Activated effector memory CD4-positive, alpha-beta T cell treated with anti-CD3 and anti-CD28 coated beads, Interleukin-2, amount 50 U/mL, for 16 hours (primary cell): ENCODE measurements around the gene VPS13D.

Experiments used
- DNase-seq: peaks from one replicate; pipeline ENCODE4 v3.0.0-alpha.2; 2020

VPS13D gene

DNA sequence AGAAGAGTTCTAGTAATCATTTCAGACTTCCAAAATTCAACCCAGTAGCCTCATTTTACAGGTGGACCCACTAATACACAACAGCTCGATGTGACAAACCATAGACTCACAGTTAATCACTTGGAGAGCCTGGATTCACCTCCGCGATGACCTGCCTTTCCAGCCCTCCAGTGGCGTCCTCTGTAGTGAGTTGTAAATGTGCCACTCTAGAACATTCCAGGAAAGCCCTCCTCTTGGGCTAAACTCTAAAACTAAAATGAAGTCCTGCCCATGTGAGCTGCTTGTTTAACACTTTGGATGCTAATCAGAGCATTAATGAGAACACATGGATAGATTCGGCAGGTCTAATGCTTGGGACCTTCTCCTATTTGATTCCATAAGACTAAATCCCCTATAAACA is 247.5 kb downstream of the VPS13D start:
- DNase-seq: no peak

DNA sequence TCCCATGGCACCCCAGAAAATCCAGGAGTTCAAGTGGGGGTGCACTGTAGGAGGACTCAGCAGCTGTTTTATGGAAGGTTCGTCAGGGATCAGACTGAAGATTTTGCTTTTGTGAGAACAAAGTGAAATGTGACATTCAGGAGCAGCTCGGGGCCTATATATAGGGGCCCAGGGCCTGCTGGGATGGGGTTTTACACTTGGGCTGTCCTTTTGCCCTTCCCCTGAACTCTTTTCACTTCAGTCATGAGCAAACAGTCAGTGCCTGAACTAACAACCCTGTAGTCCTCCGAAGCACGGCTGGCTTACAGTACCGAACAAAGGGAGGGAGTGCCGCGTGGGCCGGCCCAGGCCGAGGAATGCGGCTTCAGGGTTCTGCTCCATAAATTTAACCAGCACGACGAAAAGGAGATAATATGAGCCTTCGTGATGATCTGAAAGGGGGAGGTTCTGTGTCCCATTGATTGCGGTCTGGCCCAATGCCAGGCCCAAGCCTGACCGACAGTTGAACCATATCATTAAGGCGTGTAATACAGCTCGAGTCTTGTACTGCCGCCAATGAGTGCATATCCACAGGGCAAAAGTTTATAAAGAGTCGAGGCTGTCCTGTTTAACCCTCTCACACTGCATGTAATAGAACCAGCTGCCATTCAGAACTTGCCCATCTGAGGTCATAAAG is 248.2 kb downstream of the VPS13D start:
- DNase-seq: no peak

DNA sequence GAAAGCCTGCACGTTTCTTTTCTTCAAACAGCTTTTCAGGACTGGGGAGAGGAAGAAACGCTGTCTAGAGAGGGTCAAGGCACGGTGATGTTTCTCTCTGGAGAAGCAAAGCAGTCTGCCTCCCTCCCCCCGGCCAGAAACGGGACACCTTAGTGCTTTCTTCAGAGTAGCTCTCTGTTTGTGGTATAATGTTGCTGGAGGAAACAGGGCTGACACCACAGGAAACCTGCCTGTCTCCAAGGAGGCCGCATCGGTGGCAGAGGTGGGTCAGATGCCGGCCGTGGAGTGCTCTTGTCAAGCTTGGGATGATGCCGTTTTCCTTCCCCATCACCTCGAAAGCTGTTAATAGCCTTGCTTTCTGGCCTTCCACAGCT is 248.8 kb downstream of the VPS13D start:
- peak; percentile 68 for DNase-seq

DNA sequence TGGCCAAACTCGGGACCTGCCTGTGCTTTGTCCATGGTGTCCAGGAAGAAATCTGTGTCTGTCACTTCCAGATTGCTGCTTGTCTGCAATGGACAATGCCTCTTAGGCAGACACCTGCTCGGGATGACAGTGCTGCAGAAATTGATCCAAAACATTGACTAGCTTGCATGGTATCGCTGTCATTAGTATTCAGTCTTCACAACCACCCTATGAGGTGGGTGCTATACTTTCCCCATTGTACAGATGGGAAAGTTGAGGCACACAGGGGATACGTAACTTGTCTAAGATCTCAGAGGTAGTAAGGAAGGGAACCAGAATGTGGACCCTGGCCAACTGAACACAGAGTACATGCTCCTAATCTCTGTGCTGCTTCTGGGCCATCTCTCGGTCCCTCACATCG is 249.5 kb downstream of the VPS13D start:
- no peak for DNase-seq

DNA sequence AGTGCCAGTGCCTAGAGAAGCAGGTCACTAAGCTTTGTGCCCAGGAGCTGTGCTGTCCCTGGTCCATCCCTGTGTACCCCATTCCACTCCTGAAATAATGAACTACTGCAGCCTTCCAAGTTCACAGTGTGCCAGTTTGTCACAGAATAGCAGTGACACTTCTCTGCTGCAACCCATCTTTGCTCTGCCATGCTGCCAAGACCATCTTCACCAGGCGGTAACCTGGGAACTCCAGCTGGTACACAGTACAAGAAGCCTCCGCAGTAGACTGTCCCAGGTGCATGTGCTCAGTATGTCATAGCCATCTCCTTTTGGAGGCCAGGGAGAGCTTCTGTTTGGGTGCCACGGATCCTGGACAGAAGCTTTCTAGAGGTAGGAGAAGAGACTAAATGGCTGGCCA is 250.2 kb downstream of the VPS13D start:
- DNase-seq: no peak

DNA sequence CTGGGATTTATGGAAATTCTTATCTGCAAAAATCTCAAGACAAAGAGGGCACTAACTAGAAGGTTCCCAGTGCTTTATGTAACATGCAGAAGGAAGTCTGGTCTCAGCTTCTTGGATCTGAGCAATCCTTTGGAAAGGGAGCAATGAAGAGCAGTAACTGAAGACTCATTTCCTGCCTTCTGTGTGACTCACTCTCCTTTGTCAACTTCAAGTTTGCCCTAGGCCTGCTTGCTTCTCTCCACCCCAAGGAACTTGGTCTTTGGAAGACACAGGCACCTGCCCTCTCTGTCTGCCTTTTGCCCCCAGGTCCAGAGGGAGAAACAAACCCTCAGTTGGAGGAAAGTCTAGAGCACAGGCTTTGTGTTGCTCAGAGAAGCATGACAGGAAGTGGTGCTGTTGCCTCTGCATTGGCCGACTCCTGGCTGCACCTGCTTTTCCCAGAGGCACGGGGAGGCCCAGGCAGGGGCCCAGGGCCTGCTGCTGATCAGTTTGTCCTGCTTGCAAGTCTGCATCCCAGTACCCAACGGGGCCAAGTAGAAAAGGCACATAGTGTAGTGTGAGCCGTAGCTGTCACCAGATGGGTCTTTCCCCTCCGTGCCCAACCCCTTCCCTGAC is 251.0 kb downstream of the VPS13D start:
- peak; percentile 64 for DNase-seq

DNA sequence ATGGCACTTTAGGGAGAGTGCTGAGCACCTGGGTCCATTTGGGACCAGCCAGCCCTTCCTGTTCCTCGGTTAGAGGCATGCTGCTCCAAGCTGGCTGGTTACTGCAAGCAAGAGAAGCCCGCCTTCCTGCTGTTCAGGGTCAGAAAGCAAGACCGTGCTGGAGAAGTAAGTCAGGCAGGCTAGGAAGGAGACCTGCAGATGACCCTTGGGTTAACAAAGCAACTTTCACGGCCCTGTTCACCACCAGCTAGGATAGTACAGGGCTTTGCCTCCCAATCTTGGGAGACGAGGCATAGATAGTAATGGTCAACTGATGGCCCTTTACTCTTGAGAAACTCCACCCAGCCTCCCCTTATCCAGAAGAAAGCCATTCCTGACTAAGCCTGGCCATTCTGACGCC is 252.1 kb downstream of the VPS13D start:
- DNase-seq: no peak

DNA sequence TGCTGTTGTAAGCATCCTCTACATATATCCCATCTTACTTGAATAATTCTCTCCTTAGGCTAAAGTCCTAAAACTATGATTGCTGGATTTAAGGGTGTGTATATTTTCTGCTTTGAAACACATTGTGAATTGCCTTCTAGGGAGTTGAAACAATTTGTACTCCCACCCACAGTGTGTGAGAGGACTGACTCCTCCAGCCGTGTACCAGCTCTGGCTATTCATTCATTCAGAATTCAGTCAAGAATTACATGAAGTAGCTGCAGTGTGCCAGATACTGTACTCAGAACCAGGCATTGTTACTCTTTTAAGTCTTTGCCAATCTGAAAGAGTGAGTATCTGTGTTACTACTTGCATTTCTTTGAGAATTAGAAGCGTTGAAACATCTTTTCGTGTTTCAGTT is 253.2 kb downstream of the VPS13D start:
- DNase-seq: no peak

DNA sequence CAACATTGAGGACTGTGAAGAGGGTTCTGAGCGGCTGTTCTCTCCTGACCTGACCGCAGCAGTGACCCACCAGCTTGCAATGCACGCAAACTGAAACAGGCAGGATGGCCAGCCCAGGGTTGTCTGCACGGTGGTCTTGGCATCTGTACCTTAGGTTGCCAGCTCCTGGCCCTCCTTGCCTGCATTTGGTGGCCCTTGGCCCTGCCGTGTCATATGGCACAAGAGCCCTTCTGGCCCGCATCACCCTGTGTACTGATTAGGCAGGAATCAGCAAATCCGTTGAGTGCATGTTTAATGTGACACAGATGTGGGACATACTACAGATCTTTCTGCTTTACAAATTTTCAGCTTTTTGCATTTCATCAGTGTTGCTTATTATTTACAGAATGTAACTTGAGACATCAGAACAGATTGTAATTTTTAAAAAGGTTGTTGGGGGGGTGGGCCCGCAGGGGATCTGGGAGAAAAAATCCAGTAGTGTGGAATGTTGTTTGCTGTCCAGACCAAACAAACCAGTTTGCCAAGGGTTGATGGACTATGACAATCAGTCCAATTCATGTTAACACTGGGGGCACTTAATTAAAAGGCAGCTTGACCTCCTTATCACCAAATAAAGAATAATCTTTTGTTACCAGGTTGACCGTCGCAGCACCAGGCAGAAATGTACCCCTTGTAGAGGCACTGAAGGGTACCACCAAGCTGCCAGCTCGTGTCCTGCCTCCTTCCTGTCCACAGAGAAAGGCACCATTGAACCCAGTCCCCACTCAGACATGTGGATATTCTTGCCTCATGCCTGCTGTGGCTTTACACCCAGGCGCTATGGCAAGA is 255.6 kb downstream of the VPS13D start:
- no peak for DNase-seq

DNA sequence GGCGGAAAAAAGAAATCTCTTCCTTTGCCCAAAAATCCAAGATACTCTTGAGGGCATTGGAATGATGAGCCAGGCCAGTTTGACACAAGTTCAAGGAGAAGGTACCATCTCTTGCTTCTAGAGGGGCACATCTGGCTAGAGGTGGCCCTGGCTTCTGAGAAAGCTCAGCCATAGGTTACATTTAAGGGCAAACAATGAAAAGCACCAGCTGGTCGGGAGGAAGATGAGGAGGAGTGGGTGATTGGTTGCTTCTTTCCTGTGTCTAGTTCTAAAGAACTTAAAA is 256.2 kb downstream of the VPS13D start:
- no peak for DNase-seq

DNA sequence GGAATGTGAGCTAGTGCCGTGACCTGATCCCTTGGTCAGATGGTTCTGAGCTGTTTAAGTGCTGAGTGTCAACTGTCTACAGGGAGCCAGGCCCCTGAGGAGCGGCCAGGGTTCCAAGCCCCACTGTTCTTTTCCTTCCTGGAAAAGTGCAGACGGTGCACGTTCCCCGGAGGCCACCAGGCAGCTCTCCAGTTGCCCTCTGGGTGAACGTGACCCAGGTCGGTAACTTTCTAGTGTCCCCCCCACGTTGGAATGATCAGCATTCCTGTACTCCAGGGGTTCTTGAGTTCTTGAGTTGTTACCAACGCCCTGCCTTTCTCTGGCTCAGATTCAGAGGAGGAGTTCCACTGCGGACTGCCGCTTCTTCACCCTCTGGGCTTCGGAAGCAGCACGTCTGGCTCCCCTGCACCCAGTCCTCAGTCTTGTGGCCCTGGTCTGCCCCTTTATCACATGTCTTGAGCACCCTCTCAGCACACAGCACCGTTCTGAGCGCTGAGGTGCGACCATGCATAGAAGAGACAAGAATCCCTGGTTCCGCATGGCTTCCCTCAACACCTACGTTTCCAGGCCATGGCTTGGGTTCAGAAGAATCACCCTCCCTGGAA is 256.7 kb downstream of the VPS13D start:
- no peak for DNase-seq

DNA sequence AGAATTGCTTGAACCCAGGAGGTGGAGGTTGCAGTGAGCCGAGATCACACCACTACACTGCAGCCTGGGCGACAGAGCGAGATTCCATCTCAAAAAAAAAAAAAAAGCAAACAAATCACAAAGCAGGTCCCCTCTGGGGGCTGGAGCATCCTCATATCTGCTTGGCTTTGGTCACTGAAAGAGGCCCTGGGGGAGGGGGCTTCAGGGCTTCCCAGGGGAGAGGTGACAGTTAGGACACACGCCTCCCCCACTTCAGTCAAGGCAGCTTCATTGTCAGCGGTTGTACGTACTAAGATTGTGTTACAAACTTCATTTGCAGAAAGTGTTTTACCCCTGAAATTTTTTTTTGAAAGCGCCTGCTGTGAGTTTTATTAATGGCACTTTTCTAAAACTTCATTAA is 257.7 kb downstream of the VPS13D start:
- DNase-seq: no peak

DNA sequence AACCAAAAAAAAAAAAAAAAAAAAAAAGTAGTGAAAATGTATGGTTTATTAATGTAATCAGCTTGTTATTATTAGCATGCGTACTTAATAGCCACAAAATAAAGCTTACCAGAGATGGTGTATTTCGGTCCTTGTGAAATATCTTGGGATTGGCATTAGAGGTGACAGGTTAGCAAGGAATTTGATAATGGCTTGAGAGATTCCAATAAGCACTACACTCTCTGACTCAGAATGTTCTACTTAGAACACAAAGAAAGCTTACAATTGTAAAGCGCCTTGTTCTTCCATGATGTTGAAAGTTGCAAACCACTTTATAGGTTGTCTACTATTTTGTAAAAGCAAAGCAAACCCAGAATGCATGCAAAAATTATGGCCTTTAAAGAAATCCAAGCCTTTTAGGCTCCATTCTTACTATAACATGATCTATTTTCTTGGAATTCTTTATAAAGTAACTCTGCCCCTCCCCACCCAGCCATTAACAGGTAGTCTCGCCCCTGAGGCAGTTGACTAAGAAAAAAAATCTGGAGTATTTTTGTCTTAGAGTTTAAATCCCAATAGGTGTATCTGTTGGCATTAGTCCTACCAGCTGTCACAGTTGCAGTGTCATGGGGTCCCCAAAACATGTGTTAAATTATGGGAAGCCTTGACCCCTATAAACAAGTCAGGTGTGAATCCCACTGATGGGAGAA is 259.0 kb downstream of the VPS13D start:
- no peak for DNase-seq

DNA sequence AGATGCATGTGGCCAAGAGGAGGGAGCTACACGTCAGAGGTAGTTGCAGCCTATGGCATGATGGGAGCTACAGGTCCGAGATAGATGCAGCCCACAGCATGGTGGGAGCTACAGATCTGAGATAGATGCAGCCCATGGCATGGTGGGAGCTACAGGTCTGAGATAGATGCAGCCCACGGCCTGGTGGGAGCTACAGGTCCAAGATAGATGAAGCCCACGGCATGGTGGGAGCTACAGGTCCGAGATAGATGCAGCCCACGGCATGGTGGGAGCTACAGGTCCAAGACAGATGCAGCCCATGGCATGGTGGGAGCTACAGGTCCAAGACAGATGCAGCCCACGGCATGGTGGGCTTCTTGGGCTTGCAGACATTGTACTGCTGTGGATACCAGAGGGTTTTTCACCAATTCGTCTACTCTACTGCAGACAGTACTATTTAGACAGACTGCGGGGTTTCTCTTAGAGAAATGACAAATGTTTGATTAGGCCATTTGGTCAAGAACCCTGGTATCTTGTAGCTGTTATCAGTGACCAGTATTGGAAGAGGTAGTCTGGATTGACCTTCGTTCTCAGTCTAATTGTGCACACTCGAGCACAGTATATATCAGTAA is 260.8 kb downstream of the VPS13D start:
- DNase-seq: no peak

DNA sequence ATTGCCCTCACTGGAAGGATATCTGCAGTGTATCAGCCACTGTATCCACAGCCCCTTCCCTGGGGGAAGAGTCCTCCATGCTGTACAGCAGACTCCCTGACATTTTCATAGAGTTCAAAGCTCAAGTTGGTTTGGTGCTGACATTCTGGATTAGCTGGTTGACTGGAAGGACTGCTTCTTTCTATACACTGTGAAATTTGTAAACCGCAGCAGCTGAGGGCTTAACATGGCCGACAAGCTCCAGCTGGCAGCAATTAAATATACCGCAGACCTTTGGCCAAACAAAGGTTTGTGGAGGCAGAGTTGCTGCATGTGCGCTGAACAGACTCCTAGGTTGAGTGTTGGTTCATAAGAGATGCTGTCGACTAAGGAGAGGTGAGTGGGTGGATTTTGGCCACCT is 261.8 kb downstream of the VPS13D start:
- DNase-seq: no peak

DNA sequence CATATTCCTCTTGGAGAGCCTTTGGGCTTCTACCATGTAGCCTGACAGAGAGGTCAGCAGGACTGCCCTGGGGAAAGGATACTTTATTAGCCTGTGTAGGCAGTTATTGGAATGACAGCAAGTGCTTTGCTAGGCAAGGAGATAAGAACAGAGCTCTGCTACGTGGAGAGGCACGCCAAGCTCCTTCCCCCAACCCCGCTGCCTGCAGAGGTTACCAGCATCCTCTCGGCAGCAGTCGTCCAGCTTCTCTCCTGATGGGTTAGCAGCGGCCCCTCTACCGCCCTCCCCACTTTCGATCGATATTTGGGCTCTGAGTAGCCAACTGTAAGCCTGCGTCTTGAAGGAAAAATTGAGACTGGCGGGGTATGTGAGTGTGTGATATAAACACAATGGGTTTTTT is 265.9 kb downstream of the VPS13D start:
- DNase-seq: no peak

DNA sequence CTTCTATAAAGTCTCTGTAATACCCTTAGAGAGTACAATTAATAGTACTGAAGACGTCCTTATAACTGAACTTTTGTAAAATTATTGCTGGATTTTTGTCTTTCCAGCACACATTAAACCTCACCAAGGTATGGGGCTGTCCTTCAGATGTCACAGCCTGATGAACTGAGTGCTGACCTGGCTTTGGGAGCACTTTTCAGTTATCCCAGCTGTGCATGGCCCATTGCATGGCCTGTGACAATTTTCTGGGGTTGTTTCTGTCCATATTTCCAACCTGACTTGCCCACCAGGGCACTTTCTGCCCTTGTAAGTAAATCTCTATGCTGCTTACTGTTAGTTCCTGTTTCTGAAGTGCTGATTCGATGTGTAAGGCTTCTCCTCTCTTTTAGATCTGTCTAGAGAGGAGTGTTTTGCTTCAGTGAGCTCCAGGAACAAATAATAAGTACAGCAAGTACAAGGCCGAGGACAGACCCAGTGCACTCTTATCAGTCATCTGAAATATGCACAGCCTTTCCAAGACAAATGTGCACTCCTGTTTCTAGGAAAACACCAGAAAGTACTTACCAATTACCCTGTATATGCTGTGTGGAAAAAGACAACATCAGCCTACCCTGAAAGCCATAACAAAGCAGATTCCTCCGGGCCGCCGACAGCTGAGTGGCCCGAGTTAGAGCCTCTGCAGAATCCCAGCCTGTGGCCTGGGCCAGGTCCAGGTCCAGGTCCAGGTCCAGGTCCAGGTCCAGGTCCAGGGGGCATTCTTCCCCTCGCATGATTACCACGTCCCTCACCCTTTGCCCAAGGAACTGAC is 266.5 kb downstream of the VPS13D start:
- DNase-seq: no peak

DNA sequence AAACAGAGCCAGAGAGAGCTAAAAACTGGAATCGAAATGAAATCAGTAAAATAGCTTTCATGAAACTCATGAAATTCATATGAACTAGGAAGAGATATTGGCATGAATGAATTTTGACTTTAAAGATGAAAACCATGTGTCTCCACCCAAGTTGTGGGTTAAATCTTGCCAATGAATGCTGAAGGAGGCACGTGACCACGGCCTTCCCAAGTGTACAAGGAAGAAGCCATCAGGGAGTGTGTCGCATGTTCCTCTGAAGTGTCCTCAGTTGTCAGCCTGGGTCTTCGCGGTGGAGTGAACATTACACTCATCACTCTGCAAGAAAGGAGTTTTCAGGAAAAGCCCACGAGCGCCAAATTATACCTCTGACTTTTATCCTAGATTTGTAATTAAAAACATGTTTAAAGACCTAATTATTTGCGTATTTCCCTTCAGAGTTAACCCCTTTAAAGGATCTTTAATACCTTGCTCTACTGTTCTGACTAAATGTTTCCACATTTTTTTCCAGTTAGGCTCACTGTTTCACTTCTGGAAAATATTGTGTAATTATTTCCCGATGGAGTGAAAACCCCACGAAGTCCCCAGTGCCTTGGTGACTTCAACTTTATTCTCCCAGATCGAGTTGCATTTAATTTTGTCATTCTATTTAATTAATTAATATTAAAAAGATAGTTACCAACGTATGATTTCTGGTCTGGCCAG is 269.9 kb downstream of the VPS13D start:
- no peak for DNase-seq

DNA sequence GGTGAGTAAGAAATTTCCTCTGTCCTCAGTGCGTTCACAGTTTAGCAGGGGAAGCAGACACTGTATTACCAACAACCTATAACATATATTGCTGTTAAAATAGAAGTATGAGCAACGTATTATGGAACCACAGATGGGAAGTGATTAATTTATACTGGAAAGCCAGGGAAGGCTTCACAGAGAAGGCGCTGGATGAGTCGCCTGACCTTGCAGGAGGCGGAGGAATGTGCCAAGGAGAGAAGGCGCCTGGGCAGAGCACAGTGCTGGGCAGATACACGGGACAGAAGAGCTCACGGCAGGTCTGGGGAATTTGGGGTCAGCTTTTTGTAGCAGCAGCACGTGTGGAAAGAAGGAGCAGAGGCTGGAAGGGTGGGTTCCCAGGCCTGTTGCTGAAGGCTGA is 271.8 kb downstream of the VPS13D start:
- no peak for DNase-seq

DNA sequence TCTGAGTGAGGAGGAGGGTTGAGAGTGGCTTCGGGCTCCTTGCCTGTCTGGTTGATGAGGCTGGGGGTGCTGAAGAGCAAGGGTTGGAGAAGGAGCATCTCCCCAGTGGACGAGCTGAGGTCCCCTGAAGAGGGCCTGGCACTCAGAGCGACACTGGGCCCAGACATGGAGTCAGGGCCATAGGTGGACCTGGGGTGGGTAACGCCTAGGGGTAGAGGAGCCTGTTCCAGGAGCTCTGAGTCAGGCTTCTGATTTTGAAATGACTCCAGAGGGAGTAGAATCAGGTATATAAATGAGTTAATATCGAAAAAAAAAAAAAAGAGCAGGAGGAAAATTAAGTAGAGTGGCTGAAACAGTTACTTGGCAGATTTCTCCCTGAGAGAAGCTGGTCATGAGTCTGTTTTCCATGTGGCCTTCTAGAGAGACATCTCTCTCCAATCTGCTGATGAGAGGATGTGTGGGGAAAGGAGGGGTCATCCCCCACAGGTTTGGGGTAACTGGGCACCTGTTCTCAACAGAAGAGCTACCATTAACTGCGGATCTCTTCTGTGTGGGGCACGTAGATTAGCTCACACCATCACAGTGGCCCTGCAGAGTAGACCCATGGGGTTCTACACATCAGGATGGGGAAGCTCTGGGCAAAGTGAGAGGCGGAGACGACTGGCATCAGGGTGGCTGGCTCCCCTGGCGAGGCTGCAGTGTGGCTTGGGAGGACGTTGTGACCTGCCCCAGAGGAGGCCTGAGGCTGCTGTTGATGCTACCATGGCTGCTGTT is 272.7 kb downstream of the VPS13D start:
- no peak for DNase-seq

DNA sequence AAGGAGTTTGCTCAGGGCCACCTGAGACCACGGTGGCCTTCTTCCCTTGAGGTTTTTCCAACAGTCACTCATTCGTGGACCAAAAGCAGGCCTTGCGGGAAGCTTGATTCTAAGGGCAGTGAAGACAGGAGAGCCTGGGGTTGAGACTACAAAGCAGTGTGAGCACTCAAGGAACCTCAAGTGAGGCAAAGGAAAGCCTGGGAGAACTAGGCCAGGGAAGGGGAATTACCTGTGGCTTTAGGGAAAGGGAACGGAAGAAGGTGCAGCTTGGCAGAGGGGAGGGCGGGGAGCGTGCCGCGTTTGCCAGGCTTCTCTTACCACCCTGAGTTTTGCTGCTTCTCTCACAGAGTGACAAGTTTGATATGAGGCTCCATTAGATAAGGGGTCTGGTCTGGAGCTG is 273.9 kb downstream of the VPS13D start:
- no peak for DNase-seq
